Kidney tubule cell (primary cell): ENCODE data around the gene AOC3.
"Not testable (repeated sequence)": the region's sequence is repeated elsewhere in the genome, so short reads cannot be mapped to it uniquely, and the experiment has no call there.

Experiments used
- DNase-seq: peaks from one replicate; pipeline ENCODE4 v3.0.0-alpha.2; 2018; ENCODE audit warnings: low spot score

The AOC3 gene

GRCh38 chr17:42867694-42868261, 16.8 kb downstream of the AOC3 start:
- not testable (repeated sequence) for DNase-seq

GRCh38 chr17:42868338-42868737, 17.3 kb downstream of the AOC3 start:
- no peak for DNase-seq

GRCh38 chr17:42871647-42872046, 20.6 kb downstream of the AOC3 start:
- no peak for DNase-seq

- DNase-seq: no peak
These were observed 21.4 kb downstream of the AOC3 start for GRCh38 chr17:42872251-42872965.

DNA sequence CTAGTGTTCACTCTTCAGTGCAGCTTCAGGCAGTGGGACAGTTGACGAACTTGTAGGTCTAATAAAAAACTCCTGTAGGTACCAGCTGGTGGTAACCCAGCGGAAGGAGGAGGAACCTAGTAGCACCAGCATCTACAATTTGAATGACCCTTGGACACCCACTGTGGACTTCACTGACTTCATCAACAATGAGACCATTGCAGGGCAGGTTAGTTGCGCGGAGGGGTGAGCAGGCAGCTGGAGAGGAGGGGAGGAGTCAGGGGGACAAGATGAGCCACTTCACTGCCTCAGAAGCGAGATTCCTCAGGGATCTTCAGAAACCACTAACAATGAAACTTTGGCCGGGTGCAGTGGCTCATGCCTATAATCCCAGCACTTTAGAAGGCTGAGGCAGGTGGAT, 22.3 kb downstream of the AOC3 start:
- DNase-seq: no peak

DNA sequence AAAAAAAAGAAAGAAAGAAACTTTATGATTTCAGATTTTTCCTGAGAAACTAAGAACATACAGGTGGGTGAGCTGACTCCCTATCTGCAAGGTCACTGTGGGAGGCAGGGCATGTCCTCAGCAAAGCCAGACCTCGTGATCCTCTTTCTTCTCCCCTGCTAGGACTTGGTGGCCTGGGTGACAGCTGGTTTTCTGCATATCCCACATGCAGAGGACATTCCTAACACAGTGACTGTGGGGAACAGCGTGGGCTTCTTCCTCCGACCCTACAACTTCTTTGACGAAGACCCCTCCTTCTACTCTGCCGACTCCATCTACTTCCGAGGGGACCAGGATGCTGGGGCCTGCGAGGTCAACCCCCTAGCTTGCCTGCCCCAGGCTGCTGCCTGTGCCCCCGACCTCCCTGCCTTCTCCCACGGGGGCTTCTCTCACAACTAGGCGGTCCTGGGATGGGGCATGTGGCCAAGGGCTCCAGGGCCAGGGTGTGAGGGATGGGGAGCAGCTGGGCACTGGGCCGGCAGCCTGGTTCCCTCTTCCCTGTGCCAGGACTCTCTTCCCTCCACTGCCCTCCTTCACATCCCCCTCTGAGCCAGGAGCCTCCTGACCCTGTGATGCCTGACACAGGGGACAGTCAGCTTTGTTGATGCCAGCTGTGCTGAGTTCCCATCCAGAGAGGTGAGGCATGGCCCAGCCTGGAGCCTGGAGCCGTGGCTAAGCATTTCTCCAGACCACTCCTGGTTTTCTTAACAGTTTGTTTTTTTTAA, 23.1 kb downstream of the AOC3 start:
- DNase-seq: not testable (repeated sequence)

- DNase-seq: no peak
These were observed 26.0 kb downstream of the AOC3 start for GRCh38 chr17:42877037-42877436.

DNA sequence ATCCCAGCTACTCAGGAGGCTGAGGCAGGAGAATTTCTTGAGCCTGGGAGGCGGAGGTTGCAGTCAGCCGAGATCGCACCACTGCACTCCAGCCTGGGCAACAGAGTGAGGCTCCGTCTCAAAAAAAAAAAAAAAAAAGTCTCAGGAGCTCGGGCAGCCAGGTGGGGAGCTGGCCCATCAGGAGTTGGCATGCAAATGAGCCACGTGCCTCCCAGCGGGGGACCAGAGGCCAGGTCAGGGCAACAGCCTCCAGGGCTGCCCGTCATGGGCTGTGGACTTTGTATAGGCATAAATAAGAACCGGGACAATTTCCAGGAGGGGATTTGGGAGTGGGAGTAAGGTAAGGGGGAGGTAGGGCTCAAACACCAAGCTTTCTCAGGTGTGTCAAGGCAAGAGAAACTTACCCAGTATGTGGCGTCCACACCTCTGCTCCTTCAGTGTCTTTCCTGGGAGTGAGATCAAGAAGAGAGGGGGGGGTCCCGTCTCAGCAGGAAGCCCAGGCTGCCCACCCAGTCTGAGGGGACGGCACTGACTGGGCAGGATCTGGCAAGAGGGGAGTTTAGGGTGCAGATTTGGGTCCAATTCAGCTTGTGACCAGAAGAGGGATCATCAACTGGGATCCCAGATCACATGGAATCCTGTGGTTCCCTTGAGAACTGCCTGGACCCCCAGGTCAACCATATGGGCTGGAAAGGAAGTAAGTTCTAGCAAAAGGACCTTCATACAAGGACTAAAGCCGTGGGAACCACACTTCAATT, 27.3 kb downstream of the AOC3 start:
- DNase-seq: no peak

DNA sequence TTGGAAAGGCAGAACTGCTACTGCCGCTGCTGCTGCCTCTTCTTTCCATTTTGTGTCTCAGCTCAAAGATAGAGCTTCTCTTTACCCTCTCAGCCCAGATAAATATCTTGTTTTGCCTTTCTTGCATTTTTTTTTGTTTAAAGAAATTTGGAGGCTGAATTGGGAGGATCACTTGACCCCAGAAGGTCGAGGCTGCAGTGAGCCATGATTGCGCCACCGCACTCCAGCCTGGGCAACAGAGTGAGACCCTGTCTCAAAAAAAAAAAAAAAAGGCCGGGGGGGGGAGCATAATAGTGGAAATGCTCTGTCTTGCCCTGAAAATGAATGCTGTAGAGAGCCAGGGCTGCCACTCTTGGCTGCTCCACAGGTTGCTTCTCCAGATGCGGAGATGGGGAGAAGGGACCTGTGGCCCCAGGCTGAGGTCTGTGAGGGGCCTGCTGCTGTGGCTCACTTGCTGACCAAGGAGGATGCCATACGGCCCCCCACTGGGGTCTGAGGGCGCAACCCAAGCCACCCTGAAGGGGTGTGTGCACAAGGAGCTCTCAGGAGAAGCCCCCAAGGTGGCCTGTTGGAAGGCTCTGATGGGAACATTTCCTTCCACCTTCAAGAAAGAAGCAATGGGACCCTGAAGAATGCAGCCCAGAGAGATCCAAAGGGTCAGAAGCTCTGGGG, 28.1 kb downstream of the AOC3 start:
- no peak for DNase-seq

DNA sequence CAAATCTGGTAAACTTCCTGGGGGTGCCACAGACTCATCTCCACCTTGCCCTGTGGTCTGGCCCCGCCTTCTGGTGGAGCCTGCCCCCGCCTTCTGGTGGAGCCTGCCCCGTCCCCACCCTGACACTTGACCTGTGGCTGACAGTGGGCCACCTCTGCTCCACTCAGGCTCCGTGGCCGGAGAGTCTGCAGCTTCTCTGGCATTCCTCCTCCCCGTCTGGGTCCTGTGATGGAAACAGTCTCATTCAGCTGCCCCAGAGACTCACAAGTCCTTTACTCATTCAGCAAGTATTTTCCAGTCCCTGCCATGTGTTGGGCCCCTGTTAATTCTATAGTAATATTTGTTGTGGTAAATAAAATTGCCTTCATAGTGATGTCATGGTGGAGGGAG, 28.6 kb downstream of the AOC3 start:
- DNase-seq: peak; percentile 43

GRCh38 chr17:42880776-42881310, 29.8 kb downstream of the AOC3 start:
- no peak for DNase-seq

- not testable (repeated sequence) for DNase-seq
These were observed 30.7 kb downstream of the AOC3 start for GRCh38 chr17:42881706-42882105.

DNA sequence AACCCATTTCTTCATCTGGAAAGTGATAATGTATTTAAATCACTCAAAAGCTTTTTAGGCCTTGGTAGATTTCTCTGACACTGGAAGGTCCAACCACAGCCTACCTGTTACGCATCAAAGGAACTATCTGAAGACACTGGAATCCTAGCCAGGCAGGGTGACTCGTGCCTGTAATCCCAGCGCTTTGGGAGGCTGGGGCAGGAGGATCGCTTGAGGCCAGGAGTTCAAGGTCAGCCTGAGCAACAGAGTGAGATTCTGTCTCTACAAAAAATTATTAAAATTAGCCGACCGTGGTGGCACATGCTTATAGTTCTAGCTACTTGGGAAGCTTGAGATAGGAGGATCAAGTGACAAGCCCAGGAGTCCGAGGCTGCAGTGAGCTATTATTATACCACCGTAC, 31.2 kb downstream of the AOC3 start:
- no peak for DNase-seq

DNA sequence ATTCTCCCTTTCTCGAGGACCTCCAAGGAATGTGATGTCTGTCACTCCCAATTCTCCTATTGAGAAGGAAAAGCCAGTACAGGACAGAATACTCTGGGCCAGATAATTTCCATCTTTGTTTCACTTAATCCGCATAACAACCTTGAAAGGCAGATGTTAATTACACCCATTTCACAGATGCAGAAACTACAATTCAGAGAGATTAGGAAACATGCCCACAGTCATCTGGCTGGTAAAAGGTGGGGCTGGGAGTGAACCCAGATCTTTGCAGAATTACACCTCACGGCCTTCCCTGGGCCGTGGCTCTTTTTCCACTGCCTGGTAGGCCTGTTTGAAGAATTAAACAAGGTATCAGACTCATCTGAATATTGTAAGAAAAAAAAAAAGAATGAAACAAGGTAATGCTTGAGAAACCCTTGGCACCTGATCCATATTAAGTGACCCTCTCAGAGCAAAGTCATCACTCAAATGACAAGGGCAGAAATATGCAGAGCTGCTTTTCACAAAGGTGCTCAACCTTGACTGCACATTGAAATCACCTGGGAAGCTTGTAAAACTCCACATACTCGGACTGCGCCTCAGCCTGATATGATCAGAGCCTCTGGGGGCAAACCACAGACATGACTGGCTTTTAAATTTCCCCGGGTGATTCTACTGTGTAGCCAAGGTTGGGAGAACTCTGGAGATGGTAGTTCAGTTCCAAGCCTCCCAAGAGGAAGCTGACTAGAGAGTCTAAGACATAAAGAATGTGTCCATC, 33.0 kb downstream of the AOC3 start:
- peak; percentile 95 for DNase-seq

GRCh38 chr17:42885806-42886205, 34.8 kb downstream of the AOC3 start:
- DNase-seq: not testable (repeated sequence)

- DNase-seq: no peak
These were observed 35.5 kb downstream of the AOC3 start for GRCh38 chr17:42886283-42887176.

DNA sequence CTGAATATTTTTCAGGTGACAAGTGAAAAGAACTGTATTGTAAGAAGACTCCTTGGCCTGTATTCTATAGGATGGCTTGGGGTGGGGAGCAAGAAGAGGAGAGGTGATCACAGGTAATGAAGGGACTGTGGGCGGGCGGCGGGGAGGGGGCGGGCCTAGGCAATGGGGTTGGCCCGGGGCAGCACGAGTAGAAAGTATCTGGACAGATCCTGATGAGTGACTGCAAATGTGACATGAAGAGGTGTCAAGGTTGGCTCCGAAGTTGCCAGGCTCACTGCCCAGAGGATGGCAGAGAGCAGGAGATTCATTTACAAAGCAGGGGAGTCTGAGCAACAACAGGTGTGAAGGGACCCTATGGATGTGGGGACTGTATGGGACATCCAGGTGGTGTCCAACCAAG, 38.8 kb downstream of the AOC3 start:
- no peak for DNase-seq

DNA sequence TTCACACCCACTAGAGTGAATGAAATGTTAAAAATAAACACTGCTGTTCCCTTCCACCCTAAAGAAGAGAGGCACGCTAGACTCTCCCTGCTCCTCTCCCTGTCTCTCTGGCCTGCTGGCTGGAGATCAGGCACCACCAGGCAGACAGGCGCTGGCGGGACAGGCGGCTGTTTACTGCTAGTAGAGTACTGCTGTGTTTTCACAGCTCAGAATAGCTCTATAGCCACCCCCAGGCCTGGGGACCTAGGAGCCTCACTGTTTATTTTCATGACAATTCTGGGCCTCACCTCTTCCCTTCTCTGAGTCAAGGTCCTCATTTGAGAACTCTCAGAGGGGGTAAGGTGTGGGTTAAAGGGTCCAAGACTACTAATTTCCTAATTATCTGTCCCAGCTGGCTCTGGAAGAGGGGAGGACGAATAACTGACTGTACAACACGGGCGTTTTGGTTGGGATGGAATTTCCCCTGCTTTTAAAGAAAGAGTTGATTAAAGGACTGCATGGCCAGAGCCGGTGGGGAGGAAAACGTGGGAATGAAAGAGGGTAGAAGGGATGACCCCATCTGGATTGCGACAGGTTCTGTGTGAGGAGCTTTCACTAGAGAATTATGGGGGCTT, 40.6 kb downstream of the AOC3 start:
- DNase-seq: no peak

DNA sequence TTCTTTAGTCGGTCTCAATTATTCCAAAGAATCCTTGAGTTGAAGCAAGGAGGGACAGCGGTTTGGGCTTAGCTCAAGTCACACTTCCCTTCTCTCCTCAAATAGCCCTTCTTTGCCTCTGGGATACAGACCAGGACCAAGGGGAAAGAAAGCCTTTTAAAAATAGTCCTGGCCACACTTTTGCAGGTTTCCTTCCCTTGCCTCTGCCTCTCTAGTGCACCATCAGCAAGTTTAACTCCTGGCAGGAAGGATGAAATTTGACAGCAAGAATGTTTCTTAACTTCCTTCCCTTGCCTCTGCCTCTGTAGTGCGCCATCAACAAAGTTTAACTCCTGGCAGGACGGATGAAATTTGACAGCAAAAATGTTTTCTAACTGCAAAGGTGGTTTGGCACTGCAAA, 42.4 kb downstream of the AOC3 start:
- no peak for DNase-seq
